Mesendoderm (in vitro differentiated cells): ENCODE measurements around the gene CNTN5.

Source experiments
- DNase-seq: peaks from one replicate; pipeline ENCODE4 v3.0.0; 2013
- H2AK5ac ChIP-seq: 2 replicates; pipeline ENCODE4 v1.6.1; 2013; ENCODE audit warnings: low read length, inconsistent platforms
- H2BK120ac ChIP-seq: 2 replicates; pipeline ENCODE4 v1.6.1; 2013; ENCODE audit warnings: low read depth, mild to moderate bottlenecking, low read length, moderate library complexity, mixed read lengths
- H2BK15ac ChIP-seq: replicated peaks from 2 replicates; pipeline ENCODE4 v1.6.1; 2013; ENCODE audit warnings: low read depth, mild to moderate bottlenecking, moderate library complexity
- H2BK5ac ChIP-seq: 2 replicates; pipeline ENCODE4 v1.6.1; 2013; ENCODE audit warnings: low read length, inconsistent platforms
- H3K18ac ChIP-seq: 2 replicates; pipeline ENCODE4 v1.6.1; 2013; ENCODE audit warnings: mild to moderate bottlenecking, low read length, mixed read lengths
- H3K23ac ChIP-seq: one replicate; pipeline ENCODE4 v1.6.1; 2013; ENCODE audit warnings: low read length
- H3K27ac ChIP-seq: 2 replicates; pipeline ENCODE4 v1.5.1; 2013; ENCODE audit warnings: low read depth, mild to moderate bottlenecking, inconsistent platforms, low read length, moderate library complexity
- H3K27me3 ChIP-seq: 2 replicates; pipeline ENCODE4 v1.6.1; 2013; ENCODE audit warnings: low read length, control low read depth, mild to moderate bottlenecking, inconsistent platforms; ENCODE audit not compliant: insufficient read depth, poor library complexity
- H3K36me3 ChIP-seq: 2 replicates; pipeline ENCODE4 v1.6.1; 2013; ENCODE audit warnings: low read length, inconsistent platforms; ENCODE audit not compliant: control insufficient read depth, insufficient read depth
- H3K4ac ChIP-seq: one replicate; pipeline ENCODE4 v1.6.1; 2013; ENCODE audit warnings: low read depth, mild to moderate bottlenecking, low read length, moderate library complexity
- H3K4me1 ChIP-seq: 2 replicates; pipeline ENCODE4 v1.6.1; 2013; ENCODE audit warnings: low read depth, low read length, inconsistent platforms; ENCODE audit not compliant: control insufficient read depth
- H3K4me2 ChIP-seq: 2 replicates; pipeline ENCODE4 v1.6.1; 2013; ENCODE audit warnings: low read length
- H3K4me3 ChIP-seq: 2 replicates; pipeline ENCODE4 v1.5.1; 2013; ENCODE audit warnings: mild to moderate bottlenecking, low read length
- H3K56ac ChIP-seq: one replicate; pipeline ENCODE4 v1.6.1; 2013; ENCODE audit warnings: low read length
- H3K79me1 ChIP-seq: 2 replicates; pipeline ENCODE4 v1.6.1; 2013; ENCODE audit warnings: low read length, inconsistent platforms
- H3K79me2 ChIP-seq: 2 replicates; pipeline ENCODE4 v1.6.1; 2013; ENCODE audit warnings: mild to moderate bottlenecking, low read length; ENCODE audit not compliant: control insufficient read depth, insufficient read depth
- H3K9ac ChIP-seq: 2 replicates; pipeline ENCODE4 v1.6.1; 2013; ENCODE audit warnings: low read length, inconsistent platforms
- H4K5ac ChIP-seq: one replicate; pipeline ENCODE4 v1.6.1; 2013; ENCODE audit warnings: low read length
- H4K8ac ChIP-seq: one replicate; pipeline ENCODE4 v1.6.1; 2013; ENCODE audit warnings: low read depth, mild to moderate bottlenecking, control low read depth, low read length, moderate library complexity
- WGBS: extraction: QIAGEN DNeasy Blood & Tissue Kit; methylation state at CpG from one replicate; pipeline ENCODE4 v1.1.7; 2013; ENCODE audit warnings: low lambda C conversion rate, missing lambda C conversion rate; ENCODE audit not compliant: insufficient coverage; ENCODE audit errors: extremely low coverage; 5-methylcytosine and 5-hydroxymethylcytosine counted together

Gene CNTN5

GRCh38 chr11:99197477-99197876 lies 176.7 kb downstream of the CNTN5 start:
- Histone ChIP-seq H4K5ac (no peak overlapping the region), H3K23ac (no peak overlapping the region), H4K8ac (no peak overlapping the region), H2BK5ac (no peak overlapping the region), H3K79me2 (no peaks in the 10 kb centered on the region), H3K79me1 (no peaks in the 10 kb centered on the region), H3K36me3 (no peaks in the 10 kb centered on the region), H3K27me3 (no peaks in the 10 kb centered on the region), H3K27ac (no peak overlapping the region), H2BK15ac (no peak overlapping the region), H3K9ac (no peak overlapping the region), H2BK120ac (no peak overlapping the region), H3K18ac (no peak overlapping the region), H3K4ac (no peak overlapping the region), H3K4me3 (no peak overlapping the region), H3K4me2 (no peak overlapping the region), H3K56ac (no peak overlapping the region), H3K4me1 (peaks cover 2% of the 10 kb centered on the region), H2AK5ac (no peak overlapping the region)
- no CpG with 5 or more reads among the region's 1 CpG for WGBS
- peak; percentile 5 for DNase-seq

DNA sequence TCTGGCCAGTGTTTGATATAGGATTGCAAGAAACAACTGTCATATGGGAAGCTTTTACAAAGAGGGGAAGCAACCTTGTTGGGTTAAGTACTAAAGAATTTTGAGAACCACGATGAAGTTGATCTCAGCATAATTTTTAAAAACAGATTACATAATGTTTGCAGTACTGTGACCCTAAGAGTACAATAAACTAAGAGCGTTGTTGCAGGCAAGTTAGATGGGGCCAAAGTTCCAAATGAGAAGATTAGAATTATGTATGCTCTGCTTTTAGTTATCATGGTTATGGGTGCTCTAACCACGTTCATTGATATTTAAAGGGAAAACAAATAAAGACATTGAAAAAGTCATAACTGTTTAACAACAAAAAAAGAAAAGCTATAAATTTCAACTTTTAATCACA lies 177.5 kb downstream of the CNTN5 start:
- Histone ChIP-seq H3K4me2 (no peak overlapping the region), H3K4ac (no peak overlapping the region), H3K36me3 (no peaks in the 10 kb centered on the region), H2BK15ac (no peak overlapping the region), H3K79me2 (no peaks in the 10 kb centered on the region), H3K18ac (no peak overlapping the region), H3K27ac (no peak overlapping the region), H3K79me1 (no peaks in the 10 kb centered on the region), H3K9ac (no peak overlapping the region), H2BK120ac (no peak overlapping the region), H4K8ac (no peak overlapping the region), H3K4me3 (no peak overlapping the region), H4K5ac (no peak overlapping the region), H2BK5ac (no peak overlapping the region), H3K27me3 (no peaks in the 10 kb centered on the region), H3K56ac (no peak overlapping the region), H2AK5ac (no peak overlapping the region), H3K23ac (no peak overlapping the region), H3K4me1 (peaks cover 2% of the 10 kb centered on the region)
- WGBS = no CpG with 5 or more reads among the region's 3 CpGs
- no peak for DNase-seq

GRCh38 chr11:99199341-99199740 lies 178.6 kb downstream of the CNTN5 start:
- Histone ChIP-seq H3K27me3 (no peaks in the 10 kb centered on the region), H3K79me2 (no peaks in the 10 kb centered on the region), H3K79me1 (no peaks in the 10 kb centered on the region), H3K18ac (no peak overlapping the region), H2BK5ac (no peak overlapping the region), H2AK5ac (no peak overlapping the region), H3K4me3 (no peak overlapping the region), H3K36me3 (no peaks in the 10 kb centered on the region), H4K5ac (no peak overlapping the region), H3K23ac (no peak overlapping the region), H2BK120ac (no peak overlapping the region), H3K9ac (no peak overlapping the region), H3K4me2 (no peak overlapping the region), H4K8ac (no peak overlapping the region), H3K4me1 (peaks cover 2% of the 10 kb centered on the region), H2BK15ac (no peak overlapping the region), H3K4ac (no peak overlapping the region), H3K56ac (no peak overlapping the region), H3K27ac (no peak overlapping the region)
- DNase-seq = peak; percentile 12
- no CpG with 5 or more reads among the region's 3 CpGs for WGBS

GRCh38 chr11:99200720-99201119 lies 180.0 kb downstream of the CNTN5 start:
- WGBS = no CpG with 5 or more reads among the region's 3 CpGs
- H2BK5ac ChIP-seq = no peak overlapping the region

GRCh38 chr11:99208813-99209212 lies 188.1 kb downstream of the CNTN5 start:
- H3K4me3 ChIP-seq = no peak overlapping the region
- H4K8ac ChIP-seq = no peak overlapping the region
- H3K27ac ChIP-seq = no peak overlapping the region
- no peaks in the 10 kb centered on the region for H3K36me3 ChIP-seq
- no peak overlapping the region for H3K4me2 ChIP-seq
- no peak for DNase-seq
- H3K27me3 ChIP-seq = no peaks in the 10 kb centered on the region
- WGBS = no CpG with 5 or more reads among the region's 1 CpG
- H2BK120ac ChIP-seq = no peak overlapping the region
- H3K18ac ChIP-seq = no peak overlapping the region
- H3K23ac ChIP-seq = no peak overlapping the region
- H2BK15ac ChIP-seq = no peak overlapping the region
- no peak overlapping the region for H3K56ac ChIP-seq
- no peaks in the 10 kb centered on the region for H3K4me1 ChIP-seq
- H2AK5ac ChIP-seq = no peak overlapping the region
- H2BK5ac ChIP-seq = no peak overlapping the region
- no peak overlapping the region for H3K9ac ChIP-seq
- no peak overlapping the region for H4K5ac ChIP-seq
- no peaks in the 10 kb centered on the region for H3K79me1 ChIP-seq
- no peaks in the 10 kb centered on the region for H3K79me2 ChIP-seq
- no peak overlapping the region for H3K4ac ChIP-seq

More at GRCh38 chr11:99200720-99201119, 180.0 kb downstream of the CNTN5 start:
- Histone ChIP-seq H3K4me1 (peaks cover 2% of the 10 kb centered on the region), H3K9ac (no peak overlapping the region), H3K56ac (no peak overlapping the region), H4K5ac (no peak overlapping the region), H3K36me3 (no peaks in the 10 kb centered on the region), H3K18ac (no peak overlapping the region), H3K4ac (no peak overlapping the region), H3K79me2 (no peaks in the 10 kb centered on the region), H3K4me3 (no peak overlapping the region), H2AK5ac (no peak overlapping the region), H4K8ac (no peak overlapping the region), H3K23ac (no peak overlapping the region), H3K79me1 (no peaks in the 10 kb centered on the region), H3K27ac (no peak overlapping the region), H3K4me2 (no peak overlapping the region), H2BK15ac (no peak overlapping the region), H3K27me3 (no peaks in the 10 kb centered on the region), H2BK120ac (no peak overlapping the region)
- no peak for DNase-seq

- H3K27ac ChIP-seq = no peak overlapping the region
- no peak overlapping the region for H4K8ac ChIP-seq
- no peak overlapping the region for H2AK5ac ChIP-seq
- H2BK120ac ChIP-seq = no peak overlapping the region
- H3K56ac ChIP-seq = no peak overlapping the region
- no peaks in the 10 kb centered on the region for H3K27me3 ChIP-seq
- H3K36me3 ChIP-seq = no peaks in the 10 kb centered on the region
- H3K18ac ChIP-seq = no peak overlapping the region
- no peak overlapping the region for H3K9ac ChIP-seq
- no CpG with 5 or more reads among the region's 2 CpGs for WGBS
- no peaks in the 10 kb centered on the region for H3K4me1 ChIP-seq
- no peaks in the 10 kb centered on the region for H3K79me2 ChIP-seq
- no peak overlapping the region for H3K23ac ChIP-seq
- no peak overlapping the region for H4K5ac ChIP-seq
- no peak overlapping the region for H2BK5ac ChIP-seq
- H3K4me2 ChIP-seq = no peak overlapping the region
- H2BK15ac ChIP-seq = no peak overlapping the region
- H3K4me3 ChIP-seq = no peak overlapping the region
- H3K79me1 ChIP-seq = no peaks in the 10 kb centered on the region
- no peak overlapping the region for H3K4ac ChIP-seq
- no peak for DNase-seq
Measured at GRCh38 chr11:99229544-99229943, 208.8 kb downstream of the CNTN5 start.
